ENCODE measurements around the gene CCDC73. TPM values are rescaled to one million over a fixed set of nuclear protein-coding genes. Genes with fewer than 3 reads are reported as not detected.

CCDC73 gene
- total RNA-seq, 1 donor from 2014 or later = not detected

- Mint-ChIP-seq H3K27me3 (ENCODE audit: unreplicated experiment) (no peaks in the 10 kb centered on the region), H3K4me3 (ENCODE audit: unreplicated experiment) (no peak overlapping the region), H3K9me3 (ENCODE audit: unreplicated experiment) (no peaks in the 10 kb centered on the region), H3K36me3 (ENCODE audit: unreplicated experiment) (no peaks in the 10 kb centered on the region), H3K4me1 (ENCODE audit: low read depth, unreplicated experiment) (no peaks in the 10 kb centered on the region), H3K27ac (ENCODE audit: unreplicated experiment) (no peak overlapping the region)
- TF ChIP-seq, protein P1, sequence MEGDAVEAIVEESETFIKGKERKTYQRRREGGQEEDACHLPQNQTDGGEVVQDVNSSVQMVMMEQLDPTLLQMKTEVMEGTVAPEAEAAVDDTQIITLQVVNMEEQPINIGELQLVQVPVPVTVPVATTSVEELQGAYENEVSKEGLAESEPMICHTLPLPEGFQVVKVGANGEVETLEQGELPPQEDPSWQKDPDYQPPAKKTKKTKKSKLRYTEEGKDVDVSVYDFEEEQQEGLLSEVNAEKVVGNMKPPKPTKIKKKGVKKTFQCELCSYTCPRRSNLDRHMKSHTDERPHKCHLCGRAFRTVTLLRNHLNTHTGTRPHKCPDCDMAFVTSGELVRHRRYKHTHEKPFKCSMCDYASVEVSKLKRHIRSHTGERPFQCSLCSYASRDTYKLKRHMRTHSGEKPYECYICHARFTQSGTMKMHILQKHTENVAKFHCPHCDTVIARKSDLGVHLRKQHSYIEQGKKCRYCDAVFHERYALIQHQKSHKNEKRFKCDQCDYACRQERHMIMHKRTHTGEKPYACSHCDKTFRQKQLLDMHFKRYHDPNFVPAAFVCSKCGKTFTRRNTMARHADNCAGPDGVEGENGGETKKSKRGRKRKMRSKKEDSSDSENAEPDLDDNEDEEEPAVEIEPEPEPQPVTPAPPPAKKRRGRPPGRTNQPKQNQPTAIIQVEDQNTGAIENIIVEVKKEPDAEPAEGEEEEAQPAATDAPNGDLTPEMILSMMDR (IDR thresholded peaks at IDR 0.05; ENCODE audit: partially characterized antibody, unreplicated experiment) = no peak
- no peak for DNase-seq
These were observed 135.6 kb downstream of the CCDC73 start for GRCh38 chr11:32658639-32659406.

- TF ChIP-seq, protein P1 (IDR thresholded peaks at IDR 0.05; ENCODE audit: partially characterized antibody, unreplicated experiment) = no peak
- Mint-ChIP-seq H3K4me1 (ENCODE audit: low read depth, unreplicated experiment) (no peaks in the 10 kb centered on the region), H3K36me3 (ENCODE audit: unreplicated experiment) (no peaks in the 10 kb centered on the region), H3K9me3 (ENCODE audit: unreplicated experiment) (peaks cover 1% of the 10 kb centered on the region), H3K27me3 (ENCODE audit: unreplicated experiment) (no peaks in the 10 kb centered on the region), H3K27ac (ENCODE audit: unreplicated experiment) (no peak overlapping the region), H3K4me3 (ENCODE audit: unreplicated experiment) (no peak overlapping the region)
- DNase-seq = no peak
These were observed 150.9 kb downstream of the CCDC73 start for GRCh38 chr11:32643526-32643925.

DNA sequence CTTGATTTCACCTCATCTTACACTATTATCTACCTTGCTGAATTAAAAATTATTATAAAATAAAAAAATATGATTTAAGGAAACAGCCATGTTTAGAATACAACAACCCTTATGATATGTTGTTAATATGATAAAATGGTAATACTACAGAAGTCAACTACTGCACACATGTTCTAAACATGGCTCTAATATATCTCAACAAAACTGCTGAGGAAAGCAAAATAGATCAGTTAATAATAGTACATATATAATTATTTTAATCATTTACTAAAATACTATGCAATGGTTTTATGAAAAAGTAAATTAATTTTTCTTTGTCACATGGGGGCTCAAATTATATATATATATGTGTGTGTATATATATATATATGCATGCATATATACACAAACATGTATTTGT lies 153.1 kb downstream of the CCDC73 start:
- Mint-ChIP-seq H3K27ac (ENCODE audit: unreplicated experiment) (no peak overlapping the region), H3K4me3 (ENCODE audit: unreplicated experiment) (no peak overlapping the region), H3K27me3 (ENCODE audit: unreplicated experiment) (no peaks in the 10 kb centered on the region), H3K9me3 (ENCODE audit: unreplicated experiment) (peaks cover 1% of the 10 kb centered on the region), H3K36me3 (ENCODE audit: unreplicated experiment) (no peaks in the 10 kb centered on the region), H3K4me1 (ENCODE audit: low read depth, unreplicated experiment) (no peaks in the 10 kb centered on the region)
- DNase-seq = no peak
- TF ChIP-seq, protein P1 (IDR thresholded peaks at IDR 0.05; ENCODE audit: partially characterized antibody, unreplicated experiment) = no peak

GRCh38 chr11:32635819-32636218 lies 158.6 kb downstream of the CCDC73 start:
- Mint-ChIP-seq H3K27me3 (ENCODE audit: unreplicated experiment) (no peaks in the 10 kb centered on the region), H3K36me3 (ENCODE audit: unreplicated experiment) (no peaks in the 10 kb centered on the region), H3K4me3 (ENCODE audit: unreplicated experiment) (no peak overlapping the region), H3K9me3 (ENCODE audit: unreplicated experiment) (no peaks in the 10 kb centered on the region), H3K27ac (ENCODE audit: unreplicated experiment) (no peak overlapping the region), H3K4me1 (ENCODE audit: low read depth, unreplicated experiment) (no peaks in the 10 kb centered on the region)
- no peak for DNase-seq
- TF ChIP-seq, protein P1 (IDR thresholded peaks at IDR 0.05; ENCODE audit: partially characterized antibody, unreplicated experiment) = no peak

DNA sequence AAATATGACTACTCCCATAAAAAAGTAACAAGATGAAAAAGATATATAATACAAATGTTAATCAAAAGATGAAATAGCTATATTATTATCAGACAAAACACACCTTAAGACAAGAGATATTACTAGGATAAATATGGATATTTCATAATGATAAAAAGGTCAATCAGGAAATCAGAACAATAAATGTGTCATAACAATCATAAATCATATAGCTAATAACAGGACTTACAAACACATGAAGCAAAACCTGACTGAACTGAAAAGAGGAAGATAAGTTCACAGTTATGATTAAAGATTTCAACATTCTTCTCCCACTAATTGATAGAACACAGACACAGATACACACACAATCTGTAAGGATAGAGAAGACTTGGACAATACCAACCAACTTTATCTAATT lies 163.6 kb downstream of the CCDC73 start:
- no peaks in the 10 kb centered on the region for H3K9me3 Mint-ChIP-seq (ENCODE audit: unreplicated experiment)

More for the DNA sequence above, 163.6 kb downstream of the CCDC73 start:
- Mint-ChIP-seq H3K27ac (ENCODE audit: unreplicated experiment) (no peak overlapping the region), H3K27me3 (ENCODE audit: unreplicated experiment) (no peaks in the 10 kb centered on the region), H3K4me3 (ENCODE audit: unreplicated experiment) (no peak overlapping the region), H3K36me3 (ENCODE audit: unreplicated experiment) (no peaks in the 10 kb centered on the region), H3K4me1 (ENCODE audit: low read depth, unreplicated experiment) (no peaks in the 10 kb centered on the region)
- DNase-seq = no peak
- TF ChIP-seq, protein P1 (IDR thresholded peaks at IDR 0.05; ENCODE audit: partially characterized antibody, unreplicated experiment) = no peak
